ENCODE measurements around the gene SEPSECS.

Gene SEPSECS

DNA sequence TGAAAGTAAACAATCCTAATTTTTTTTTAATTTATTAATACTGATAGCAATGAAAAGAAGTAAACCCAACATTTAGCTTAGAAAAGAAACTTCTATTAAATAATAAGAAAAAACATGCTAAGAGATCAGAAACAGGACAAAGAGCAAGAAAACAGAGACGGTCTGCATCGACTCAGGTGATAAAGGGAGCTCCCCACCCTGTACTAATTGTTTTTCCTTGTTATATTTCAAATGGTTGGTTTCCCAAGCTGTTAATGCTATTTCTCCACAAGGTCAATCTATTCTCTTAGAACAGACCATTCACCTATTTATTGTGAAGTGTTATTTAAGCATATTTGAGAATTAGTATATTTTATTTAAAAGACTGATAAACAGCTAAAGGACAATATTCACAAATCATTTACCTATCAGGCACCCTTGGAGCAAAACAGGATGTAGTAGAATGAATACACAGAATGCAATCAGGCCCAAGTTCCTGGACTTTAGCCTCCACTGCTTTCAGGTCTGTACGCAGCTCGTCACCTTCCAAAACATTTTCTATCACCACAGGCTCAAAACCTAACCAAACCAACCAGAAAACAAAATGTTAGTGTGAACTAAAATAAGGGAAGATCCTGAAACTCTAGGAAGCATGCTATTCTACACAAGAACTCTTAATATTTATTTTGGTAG, 5.5 kb downstream of the SEPSECS start:
- DNase-seq = no peak

DNA sequence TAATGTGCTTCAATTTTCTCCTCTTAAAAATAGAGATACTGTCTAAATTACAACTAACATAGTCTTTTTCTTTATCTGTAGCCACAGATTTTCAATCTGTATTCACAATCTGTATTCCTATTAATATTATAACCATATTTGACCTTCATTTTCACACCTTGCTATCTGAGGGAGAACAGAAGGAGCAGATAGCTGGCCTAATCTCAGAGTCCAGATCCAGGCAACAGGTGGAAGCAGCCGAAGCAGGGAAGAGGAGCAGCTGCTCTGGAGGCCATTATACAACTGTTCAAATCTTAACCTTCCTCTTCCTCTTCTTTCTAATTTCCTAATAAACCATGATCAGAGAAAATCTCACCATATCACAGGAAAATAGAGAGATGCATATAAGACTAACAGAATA, 14.2 kb downstream of the SEPSECS start:
- DNase-seq = peak in 1 of 2 experiments; percentile 16

- peak; percentile 13 to 51 for DNase-seq
Observed at GRCh38 chr4:25144870-25145481, 15.3 kb downstream of the SEPSECS start.

- no peak for DNase-seq
Observed at GRCh38 chr4:25142468-25142867, 17.8 kb downstream of the SEPSECS start.

DNA sequence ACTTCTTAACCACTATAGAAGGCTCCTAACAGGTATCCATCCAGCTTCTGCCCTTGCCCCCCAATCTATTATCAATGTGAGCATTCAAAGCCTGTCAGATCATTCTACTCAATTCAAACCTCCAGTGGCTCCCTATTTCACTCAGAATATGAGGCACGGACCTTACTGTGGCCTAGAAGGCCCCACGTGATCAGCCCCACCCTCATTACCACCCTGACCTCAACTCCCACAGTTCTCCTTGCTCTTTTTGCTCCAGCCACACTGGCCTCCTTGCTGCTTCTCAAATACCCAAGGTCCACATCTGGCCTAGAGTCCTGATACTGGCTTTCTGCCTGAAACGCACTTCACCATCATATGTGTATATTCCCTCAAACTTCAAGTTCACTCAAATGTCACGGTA, 18.7 kb downstream of the SEPSECS start:
- DNase-seq = no peak

DNA sequence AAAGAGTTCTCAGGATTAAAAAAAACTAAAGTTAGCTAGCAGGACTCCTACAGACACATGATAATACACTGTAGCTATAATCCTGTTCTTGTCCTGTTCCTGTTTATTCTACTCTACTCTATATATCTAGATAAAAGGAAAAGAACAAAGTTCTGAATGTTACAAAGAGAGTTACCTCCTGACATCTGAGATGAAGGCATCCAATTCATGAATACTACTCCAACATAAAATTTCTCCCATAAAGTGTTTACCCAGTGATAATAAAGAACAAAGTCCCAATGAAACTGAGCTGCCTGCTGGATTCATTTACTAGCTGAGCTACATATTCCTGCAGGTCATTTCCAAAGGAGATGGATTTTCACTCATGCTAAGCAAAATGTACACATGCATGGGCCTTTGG, 27.1 kb downstream of the SEPSECS start:
- DNase-seq = no peak

DNA sequence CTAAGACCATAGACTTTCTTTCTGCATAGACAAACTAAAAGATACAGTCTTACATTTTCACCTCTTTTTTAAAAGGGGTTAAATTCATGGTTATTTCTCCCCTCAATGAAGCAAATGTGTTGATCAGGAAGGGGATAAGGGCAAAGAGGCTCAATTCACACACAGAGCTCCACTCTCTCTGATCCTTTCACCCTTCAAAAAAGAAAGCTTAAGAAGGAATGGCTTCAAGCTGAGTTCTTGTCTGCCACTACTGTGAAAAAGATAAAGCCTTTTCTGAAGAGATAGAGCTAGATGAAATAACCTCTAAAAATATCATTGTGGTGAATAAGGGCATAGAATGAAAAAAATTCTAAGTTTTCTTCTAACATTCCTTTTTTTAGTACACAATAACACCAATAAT, 28.3 kb downstream of the SEPSECS start:
- no peak for DNase-seq

GRCh38 chr4:25131381-25131780, 28.9 kb downstream of the SEPSECS start:
- peak in 1 of 2 experiments; percentile 39 for DNase-seq

- DNase-seq = no peak
Observed at GRCh38 chr4:25129917-25130316, 30.3 kb downstream of the SEPSECS start.

- peak in 1 of 2 experiments; percentile 63 for DNase-seq
Observed at GRCh38 chr4:25128671-25129070, 31.6 kb downstream of the SEPSECS start.

DNA sequence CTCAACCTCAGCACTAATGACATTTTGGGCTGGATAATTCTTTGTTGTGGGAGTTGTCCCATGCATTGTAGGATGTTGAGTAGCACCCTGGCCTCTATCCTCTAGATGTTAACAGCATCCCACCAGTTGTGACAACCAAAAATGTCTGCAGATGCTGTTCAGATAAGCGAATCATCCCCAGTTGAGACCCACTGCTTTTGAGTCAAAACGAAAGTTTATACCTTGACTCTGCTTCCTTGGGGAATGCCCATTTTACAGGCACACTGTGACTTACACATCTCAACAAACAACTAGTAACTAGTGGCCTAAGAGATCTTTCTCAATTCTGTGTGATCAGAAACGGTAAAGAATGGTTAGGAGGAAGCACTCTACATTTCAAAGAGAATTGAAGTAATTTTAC, 37.0 kb downstream of the SEPSECS start:
- no peak for DNase-seq

DNA sequence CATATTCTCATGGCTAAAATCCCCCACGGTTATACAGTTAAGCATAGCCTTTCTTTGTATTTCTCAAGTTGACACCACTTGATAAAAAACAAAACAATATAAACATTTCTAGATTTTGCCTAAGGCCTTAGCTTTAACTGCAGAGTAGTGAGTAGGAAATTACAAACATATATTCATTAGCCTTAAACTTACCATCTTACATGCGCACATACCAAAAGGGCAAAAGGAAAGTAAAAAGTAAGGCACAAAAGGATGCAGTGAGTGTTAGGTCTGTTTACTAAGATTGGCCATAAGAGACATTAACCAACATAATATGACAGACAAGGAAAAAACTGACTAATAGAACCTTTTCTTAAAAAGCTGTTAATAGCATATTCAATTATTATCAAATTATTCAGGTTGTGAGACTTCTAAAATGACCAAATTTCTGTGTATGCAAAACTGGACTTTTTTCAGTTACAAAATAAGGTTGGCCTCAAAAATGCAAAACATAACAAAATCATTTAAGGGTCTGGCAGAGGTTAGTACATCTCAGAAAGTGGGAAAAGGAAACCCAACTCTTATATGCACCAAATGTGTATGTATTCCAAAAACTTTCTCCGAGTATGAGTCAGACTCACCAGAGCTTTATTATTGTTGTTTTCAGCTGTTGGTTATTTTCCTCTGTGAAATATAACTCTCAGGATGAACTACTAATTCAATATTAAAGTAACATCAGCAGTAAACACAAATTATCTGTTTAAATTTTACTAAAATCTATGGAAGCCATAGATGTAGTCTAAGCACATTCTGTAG, 39.9 kb downstream of the SEPSECS start:
- DNase-seq = no peak

DNA sequence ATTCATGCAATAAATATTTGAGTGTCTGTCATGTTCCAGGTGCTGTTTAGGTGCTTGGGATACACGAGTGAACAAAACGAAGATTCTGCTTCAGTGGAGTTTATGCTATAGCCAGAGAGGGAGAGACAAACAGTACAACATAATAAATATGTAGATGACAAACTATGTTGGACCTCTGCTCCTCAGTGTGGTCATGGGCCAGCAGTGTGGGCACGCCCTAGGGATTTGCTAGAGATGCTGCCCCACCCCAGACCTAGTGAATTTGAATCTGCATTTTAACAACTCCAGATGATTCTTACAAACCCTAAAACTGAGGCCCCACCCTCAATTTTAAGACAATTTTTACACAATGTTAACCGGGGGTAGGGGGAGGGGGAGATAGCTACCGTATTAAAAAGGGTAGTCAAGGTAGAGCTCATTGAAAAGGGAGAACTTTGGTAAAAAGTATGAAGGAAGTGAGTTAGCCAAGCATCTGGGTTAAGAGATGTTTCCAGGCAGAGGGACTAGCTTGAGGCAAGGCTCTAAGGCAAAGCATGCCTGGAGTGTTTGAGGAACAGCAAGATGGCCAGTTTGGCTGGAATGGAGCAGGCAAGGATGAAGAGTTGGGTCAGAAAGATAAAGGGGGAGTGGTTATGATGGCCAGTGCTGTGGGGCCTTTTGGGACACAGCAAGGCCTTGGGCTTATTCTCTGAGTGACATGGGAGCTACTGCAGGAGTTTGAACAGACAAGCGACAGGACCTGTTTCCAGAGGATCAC, 42.4 kb downstream of the SEPSECS start:
- DNase-seq = no peak

GRCh38 chr4:25117274-25117673, 43.0 kb downstream of the SEPSECS start:
- no peak for DNase-seq

DNA sequence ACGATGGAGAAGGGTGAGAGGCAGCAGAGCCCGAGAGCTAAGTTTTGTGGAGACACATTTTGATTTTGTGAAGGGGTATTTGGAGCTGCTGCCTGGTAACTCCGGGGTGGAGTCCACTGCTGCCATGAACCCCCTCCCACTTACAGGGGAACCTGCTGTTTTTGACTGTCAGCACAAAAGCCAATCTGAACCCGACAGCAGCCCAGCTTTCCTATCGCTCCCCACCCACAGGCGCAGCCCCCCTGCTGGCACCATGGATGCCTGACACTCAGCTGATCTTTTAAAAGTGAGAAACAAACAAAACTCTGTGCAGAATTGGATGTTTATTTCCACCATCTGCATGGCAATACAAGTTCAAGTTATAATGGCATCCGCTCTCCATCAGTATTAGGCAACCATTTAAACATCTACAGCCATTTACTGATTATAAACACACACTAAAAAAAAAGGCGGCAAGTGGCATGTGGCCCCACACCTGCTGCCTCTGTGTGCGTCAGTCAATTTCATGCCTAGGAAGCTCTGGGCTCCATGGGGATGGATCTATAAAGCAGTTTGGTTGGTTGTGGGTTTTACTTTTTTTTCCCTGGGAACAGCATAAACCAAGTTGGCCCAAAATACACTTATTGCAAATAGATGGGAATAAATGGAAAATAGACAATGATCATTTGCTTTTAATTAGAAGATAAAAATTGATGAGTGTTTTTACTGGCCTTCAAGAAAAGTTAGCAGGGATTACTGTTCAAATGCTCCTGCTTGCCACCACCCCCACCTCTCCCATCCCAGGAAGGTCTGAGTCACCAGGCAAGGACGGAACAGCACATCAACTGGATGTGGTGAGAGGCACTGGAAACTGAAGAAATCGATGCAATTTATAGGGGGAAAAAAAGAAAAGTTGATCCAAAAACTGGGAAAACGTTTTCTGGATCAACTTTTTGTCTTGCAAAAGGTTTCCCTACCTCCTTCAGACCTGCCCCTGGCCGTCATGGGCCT, 46.0 kb downstream of the SEPSECS start:
- DNase-seq = no peak

GRCh38 chr4:25112995-25113380, 47.3 kb downstream of the SEPSECS start:
- no peak for DNase-seq

DNA sequence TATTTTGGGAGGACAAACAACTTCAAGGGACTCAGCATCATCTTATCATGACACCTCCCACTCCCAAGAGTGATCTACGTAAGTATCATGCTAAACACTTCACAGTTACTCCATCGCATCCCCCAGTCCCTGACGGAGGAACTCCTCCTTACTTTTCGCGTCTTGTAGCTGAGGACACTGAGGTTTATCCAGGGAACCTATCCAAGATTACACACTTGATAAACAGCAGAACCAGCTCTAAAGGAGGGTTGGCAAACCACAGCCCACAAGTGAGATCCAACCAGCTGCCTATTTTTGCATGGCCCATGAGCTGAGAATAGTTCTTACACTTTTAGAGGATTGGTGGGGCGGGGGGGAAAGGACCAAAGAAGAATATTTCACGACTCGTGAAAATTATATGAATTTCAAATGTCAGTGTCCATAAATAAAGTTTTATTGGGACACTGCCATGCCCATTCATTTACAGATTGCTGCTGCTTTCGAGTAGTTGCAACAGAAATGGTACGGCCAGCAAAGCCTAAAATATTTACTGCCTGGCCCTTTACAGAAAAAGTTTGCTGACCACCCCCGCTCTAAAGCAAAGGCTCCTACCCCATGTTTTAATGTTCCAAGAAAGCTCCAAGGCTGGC, 47.8 kb downstream of the SEPSECS start:
- no peak for DNase-seq

DNA sequence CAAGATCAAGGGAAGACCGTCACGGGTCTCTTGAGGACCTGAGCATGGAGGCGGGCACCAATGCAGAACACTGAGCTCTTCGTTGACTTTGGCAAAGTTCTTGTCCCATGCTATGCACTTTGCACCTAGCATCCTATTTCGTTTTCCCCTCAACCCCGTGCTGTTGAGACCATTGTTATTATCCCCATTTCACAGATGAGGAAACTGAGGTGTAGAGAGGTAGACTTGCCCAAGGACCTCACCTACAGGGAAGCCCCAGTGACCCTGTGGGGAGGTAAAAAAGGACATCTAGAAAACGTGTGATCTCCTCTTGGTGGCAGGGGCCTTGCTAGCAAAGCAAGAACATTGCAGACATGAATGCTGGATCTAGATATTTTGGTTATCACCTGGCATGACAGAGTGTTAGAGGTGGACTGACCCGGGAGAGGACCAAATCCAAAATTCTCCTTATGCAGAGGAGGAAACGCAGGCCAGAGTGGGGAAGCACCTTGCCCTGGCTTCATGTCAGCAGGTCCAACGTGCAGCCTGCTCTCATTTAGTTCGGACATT, 48.5 kb downstream of the SEPSECS start:
- DNase-seq = no peak

- peak in 1 of 2 experiments; percentile 5 for DNase-seq
Observed at GRCh38 chr4:25110527-25111329, 49.5 kb downstream of the SEPSECS start.

- DNase-seq = no peak
Observed at GRCh38 chr4:25109511-25109910, 50.7 kb downstream of the SEPSECS start.
